HepG2 (cell line): Measurements from ENCODE around the gene PALS1. TPM values are rescaled to one million over a fixed set of nuclear protein-coding genes. Genes with fewer than 3 reads are reported as not detected.

Experiments used
- ATAC-seq: fragments of 200-7000 bp; cut with Tn5 transposase; 3 replicates; pipeline ENCODE4 v1.9.1; 2020; ENCODE audit warnings: mild to moderate bottlenecking, moderate library complexity
- BruUV-seq: library from RNA; stranded (reverse); fragments of 400-500 nt; replicated peaks from 2 replicates; lab custom pipeline; 2021; lab: Mats Ljungman, UMichigan
- CTCF ChIA-PET: fragments of 300-600 bp; formaldehyde crosslinking; extraction: SDS; loops from one replicate; lab custom pipeline; 2021; ENCODE audit warnings: low total read pairs, inconsistent platforms, low intra/inter-chr PET ratio; lab: Yijun Ruan, JAX
- POLR2A ChIA-PET: fragments of 350-600 bp; sonication (Branson Sonifier 250); formaldehyde crosslinking; loops from one replicate; lab custom pipeline; 2020; ENCODE audit warnings: antibody characterized with exemption, inconsistent platforms; lab: Yijun Ruan, JAX
- DNase-seq: peaks from one replicate; pipeline ENCODE4 v3.0.0-alpha.2; 2015; ENCODE audit warnings: low spot score
- FAIRE-seq: peaks from 3 replicates; lab custom pipeline; 2011; peaks lifted over from hg19 to GRCh38; lab: Jason Lieb, UNC
- H2AFZ ChIP-seq: one replicate; pipeline ENCODE4 v1.6.1; 2011; ENCODE audit warnings: low read length, inconsistent platforms
- H3K27ac ChIP-seq: fragments of 300-600 bp; 3 replicates; pipeline ENCODE4 v1.8.0; 2011; ENCODE audit warnings: mixed run types, mild to moderate bottlenecking, mixed read lengths, low read length, inconsistent platforms; ENCODE audit not compliant: insufficient read depth; ENCODE audit errors: extremely low read length
- H3K27me3 ChIP-seq, 2 experiments: fragments of 200-600 bp in 1 of 2; 2 replicates in 1 of 2; 3 replicates in 1 of 2; pipeline versions ENCODE4 v1.6.0 to v1.8.0; 2011; ENCODE audit warnings: low read length in 2 of 2, mild to moderate bottlenecking in 2 of 2, moderate library complexity in 2 of 2, inconsistent platforms in 1 of 2; ENCODE audit not compliant: insufficient read depth in 2 of 2, control insufficient read depth in 1 of 2
- H3K36me3 ChIP-seq, 2 experiments: fragments of 200-600 bp in 1 of 2; replicated peaks in 1 of 2; 2 replicates in 1 of 2; 3 replicates in 1 of 2; pipeline versions ENCODE4 v1.5.1 to v1.8.0; 2011; ENCODE audit warnings: low read length in 2 of 2, inconsistent platforms in 1 of 2; ENCODE audit not compliant: insufficient read depth in 2 of 2, control insufficient read depth in 1 of 2
- H3K4me1 ChIP-seq: 2 replicates; pipeline ENCODE4 v1.5.1; 2012; ENCODE audit warnings: low read length, inconsistent platforms; ENCODE audit not compliant: insufficient read depth
- H3K4me2 ChIP-seq: 2 replicates; pipeline ENCODE4 v1.6.0; 2011; ENCODE audit warnings: low read depth, low read length, inconsistent platforms
- H3K4me3 ChIP-seq, 3 experiments: fragments of 200-600 bp in 1 of 3; sonication (generic), shearing (Covaris generic) in 1 of 3; replicated peaks in 1 of 3; 2 replicates each; pipeline ENCODE4 v1.5.1; 2011 to 2016; ENCODE audit warnings: low read length in 3 of 3, inconsistent platforms in 2 of 3, low read depth in 2 of 3, mild to moderate bottlenecking in 2 of 3, control low read depth in 1 of 3, mixed read lengths in 1 of 3; ENCODE audit not compliant: insufficient read depth in 1 of 3
- H3K79me2 ChIP-seq: one replicate; pipeline ENCODE4 v1.6.1; 2011; ENCODE audit warnings: low read length, inconsistent platforms; ENCODE audit not compliant: insufficient read depth
- H3K9ac ChIP-seq: 2 replicates; pipeline ENCODE4 v1.6.0; 2011; ENCODE audit warnings: mild to moderate bottlenecking, low read depth, low read length, inconsistent platforms; ENCODE audit not compliant: insufficient read depth
- H3K9me3 ChIP-seq: 2 replicates; pipeline ENCODE4 v1.5.1; 2012; ENCODE audit warnings: mild to moderate bottlenecking, low read length
- H4K20me1 ChIP-seq: 2 replicates; pipeline ENCODE4 v1.6.0; 2011; ENCODE audit warnings: inconsistent platforms, mild to moderate bottlenecking, low read length, moderate library complexity; ENCODE audit not compliant: insufficient read depth
- ARNTL ChIP-seq: sonication (generic); formaldehyde crosslinking; IDR thresholded peaks from 2 replicates; pipeline ENCODE4 v1.4.0; 2020; ENCODE audit warnings: mild to moderate bottlenecking, missing genetic modification reagents
- CCDC6 ChIP-seq: sonication (generic); formaldehyde crosslinking; IDR thresholded peaks from 2 replicates; pipeline ENCODE4 v1.8.1; 2022; ENCODE audit warnings: mild to moderate bottlenecking, missing genetic modification reagents, moderate library complexity
- EED ChIP-seq: sonication (generic); formaldehyde crosslinking; IDR thresholded peaks from 2 replicates; pipeline ENCODE4 v1.5.0; 2020; ENCODE audit warnings: mild to moderate bottlenecking, missing genetic modification reagents
- MXD4 ChIP-seq: IDR thresholded peaks from 2 replicates; pipeline ENCODE4 v1.6.1; 2016; ENCODE audit warnings: mild to moderate bottlenecking, missing biosample characterization, missing genetic modification reagents
- NR2F1 ChIP-seq, 2 experiments: fragments of 450-650 bp in 1 of 2; formaldehyde crosslinking in 1 of 2; IDR thresholded peaks; 2 replicates each; pipeline versions ENCODE4 v1.5.0 to v1.6.1; 2016 to 2020; ENCODE audit warnings: mild to moderate bottlenecking in 1 of 2, missing compliant biosample characterization in 1 of 2, missing genetic modification reagents in 1 of 2, moderate library complexity in 1 of 2
- SMAD1 ChIP-seq: sonication (generic); formaldehyde crosslinking; IDR thresholded peaks from 2 replicates; pipeline ENCODE4 v1.4.0; 2020; ENCODE audit warnings: missing genetic modification reagents, low read depth, mild to moderate bottlenecking, borderline replicate concordance
- SRY ChIP-seq: sonication (generic); formaldehyde crosslinking; IDR thresholded peaks from 2 replicates; pipeline ENCODE4 v1.8.0; 2022; ENCODE audit warnings: mild to moderate bottlenecking, missing genetic modification reagents
- STAT5B ChIP-seq: sonication (generic); formaldehyde crosslinking; IDR thresholded peaks from 2 replicates; pipeline ENCODE4 v1.4.0; 2020; ENCODE audit warnings: missing genetic modification reagents
- THAP11 ChIP-seq: IDR thresholded peaks from 2 replicates; pipeline ENCODE4 v1.6.1; 2016; ENCODE audit warnings: missing biosample characterization, missing genetic modification reagents
- ZNF143 ChIP-seq: sonication (generic); formaldehyde crosslinking; IDR thresholded peaks from 2 replicates; pipeline ENCODE4 v1.4.0; 2020; ENCODE audit warnings: missing genetic modification reagents
- ZNF235 ChIP-seq: sonication (generic); formaldehyde crosslinking; IDR thresholded peaks from 2 replicates; pipeline ENCODE4 v1.8.1; 2023; ENCODE audit warnings: mild to moderate bottlenecking, missing genetic modification reagents, borderline replicate concordance
- ZNF329 ChIP-seq: sonication (generic); formaldehyde crosslinking; IDR thresholded peaks from 2 replicates; pipeline ENCODE4 v1.9.0; 2021; ENCODE audit warnings: low read depth, mild to moderate bottlenecking, missing genetic modification reagents
- ZNF382 ChIP-seq: sonication (generic); formaldehyde crosslinking; IDR thresholded peaks from 2 replicates; pipeline ENCODE4 v1.5.0; 2020; ENCODE audit warnings: missing genetic modification reagents, mild to moderate bottlenecking, borderline replicate concordance
- ZNF644 ChIP-seq: IDR thresholded peaks from 2 replicates; pipeline ENCODE4 v1.6.1; 2016; ENCODE audit warnings: low read depth
- WGBS: methylation state at CpG from one replicate; pipeline ENCODE4 v1.1.6; 2017; ENCODE audit warnings: low lambda C conversion rate; 5-methylcytosine and 5-hydroxymethylcytosine counted together
- in situ Hi-C: cut with HindIII; loops from 2 replicates; pipeline ENCODE4 v1.10.0; 2017; ENCODE audit warnings: low pct_unique_long_range_greater_than_20kb; ENCODE audit not compliant: extremely low pct_ligation_motif_present
- intact Hi-C: fragments of 100-400 bp; cut with micrococcal nuclease; formaldehyde crosslinking; loops from one replicate; pipeline ENCODE4 v1.10.0; 2022; ENCODE audit not compliant: unreplicated experiment
- polyA plus RNA-seq, 8 experiments: library from polyadenylated mRNA; depleted of rRNA in 3 of 8; stranded (reverse) in 7 of 8; unstranded in 1 of 8; fragments of >200 nt; fragmentation: Illumina TruSeq in 4 of 8; extraction: Trizol in 4 of 8; gene quantifications; 2 replicates each; pipeline versions ENCODE4 v1.2.1 to v1.2.3, GENCODE V29; 2011 to 2016; ENCODE audit warnings: low read depth in 4 of 8, missing spikeins in 1 of 8, mixed read lengths in 1 of 8; ENCODE audit not compliant: insufficient read depth in 1 of 8
- total RNA-seq, 5 experiments: library from RNA; depleted of rRNA; stranded (reverse); fragments of >200 nt; fragmentation: Illumina TruSeq; extraction: Trizol; gene quantifications; 2 replicates each; pipeline ENCODE4 v1.2.3, GENCODE V29; 2016; ENCODE audit warnings: low read depth in 1 of 5
- TF ChIP-seq, protein P1 (sequence below): sonication (generic); formaldehyde crosslinking; IDR thresholded peaks from 2 replicates; pipeline ENCODE4 v1.8.1; 2023; ENCODE audit warnings: mild to moderate bottlenecking, inconsistent platforms, moderate library complexity, missing genetic modification reagents, borderline replicate concordance
- TF ChIP-seq, protein P2 (sequence below): IDR thresholded peaks from 2 replicates; pipeline ENCODE4 v1.6.1; 2016; ENCODE audit warnings: missing genetic modification reagents, missing compliant biosample characterization
- TF ChIP-seq, protein P3 (sequence below): sonication (generic); formaldehyde crosslinking; IDR thresholded peaks from 2 replicates; pipeline ENCODE4 v1.5.0; 2020; ENCODE audit warnings: missing genetic modification reagents, mild to moderate bottlenecking, borderline replicate concordance

The PALS1 gene
- total and polyA plus RNA-seq, 2 of the 13 experiments (the other 11 are each of a cell fraction or from before 2014, with no cell fraction given) = 8.8 to 20.0 TPM

DNA sequence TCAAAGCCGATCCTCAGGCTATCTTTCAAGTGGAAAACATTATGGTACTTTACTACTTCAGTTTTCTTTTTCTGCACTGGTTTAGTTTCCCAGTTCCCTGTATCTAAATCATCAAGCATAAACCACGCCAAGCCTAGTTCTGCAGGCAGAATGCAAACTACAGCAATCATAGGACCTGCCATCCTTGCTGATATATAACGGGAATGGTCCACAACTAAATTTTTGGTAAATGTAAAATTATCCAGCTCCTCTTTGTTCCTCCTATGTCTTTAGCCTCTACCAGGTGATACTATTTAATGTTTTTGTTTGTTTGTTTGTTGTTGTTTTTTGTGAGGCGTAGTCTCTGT is 19.3 kb upstream of the PALS1 start:
- ATAC-seq (no peak), FAIRE-seq (no peak), DNase-seq (no peak)
- Histone ChIP-seq H3K4me1 (no peaks in the 10 kb centered on the region), H3K9me3 (no peaks in the 10 kb centered on the region), H4K20me1 (no peaks in the 10 kb centered on the region), H3K79me2 (no peaks in the 10 kb centered on the region), H3K27ac (no peak overlapping the region), H3K4me3 (no peak overlapping the region), H3K9ac (no peak overlapping the region), H2AFZ (no peak overlapping the region), H3K27me3 (0 out of 5 replicates have a peak, but pooled peaks cover 0 to 4% of the 10 kb centered on the region in 2 experiments), H3K36me3 (no peaks in the 10 kb centered on the region), H3K4me2 (no peak overlapping the region)
- no TSS peak for BruUV-seq
- no peak for TF ChIP-seq NR2F1 (CRISPR knock-in tag; IDR thresholded peaks at IDR 0.05)
- no peak for TF ChIP-seq SMAD1 (CRISPR knock-in tag)
- no peak for TF ChIP-seq ZNF382 (CRISPR knock-in tag)
- no peak for TF ChIP-seq ZNF644 (CRISPR knock-in tag)
- TF ChIP-seq SRY (CRISPR knock-in tag) = no peak
- TF ChIP-seq CCDC6 = no peak
- TF ChIP-seq, protein P1, sequence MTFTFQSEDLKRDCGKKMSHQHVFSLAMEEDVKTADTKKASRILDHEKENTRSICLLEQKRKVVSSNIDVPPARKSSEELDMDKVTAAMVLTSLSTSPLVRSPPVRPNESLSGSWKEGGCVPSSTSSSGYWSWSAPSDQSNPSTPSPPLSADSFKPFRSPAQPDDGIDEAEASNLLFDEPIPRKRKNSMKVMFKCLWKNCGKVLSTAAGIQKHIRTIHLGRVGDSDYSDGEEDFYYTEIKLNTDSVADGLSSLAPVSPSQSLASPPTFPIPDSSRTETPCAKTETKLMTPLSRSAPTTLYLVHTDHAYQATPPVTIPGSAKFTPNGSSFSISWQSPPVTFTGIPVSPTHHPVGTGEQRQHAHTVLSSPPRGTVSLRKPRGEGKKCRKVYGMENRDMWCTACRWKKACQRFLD (CRISPR knock-in tag) = no peak
- no peak for TF ChIP-seq MXD4 (CRISPR knock-in tag)
- no peak for TF ChIP-seq STAT5B (CRISPR knock-in tag)
- TF ChIP-seq, protein P2, sequence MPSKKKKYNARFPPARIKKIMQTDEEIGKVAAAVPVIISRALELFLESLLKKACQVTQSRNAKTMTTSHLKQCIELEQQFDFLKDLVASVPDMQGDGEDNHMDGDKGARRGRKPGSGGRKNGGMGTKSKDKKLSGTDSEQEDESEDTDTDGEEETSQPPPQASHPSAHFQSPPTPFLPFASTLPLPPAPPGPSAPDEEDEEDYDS = no peak
- TF ChIP-seq ARNTL (CRISPR knock-in tag) = no peak
- TF ChIP-seq ZNF143 (CRISPR knock-in tag) = no peak
- no peak for TF ChIP-seq THAP11
- TF ChIP-seq ZNF329 = no peak
- TF ChIP-seq EED = no peak
- TF ChIP-seq ZNF235 (CRISPR knock-in tag) = no peak
- TF ChIP-seq, protein P3, sequence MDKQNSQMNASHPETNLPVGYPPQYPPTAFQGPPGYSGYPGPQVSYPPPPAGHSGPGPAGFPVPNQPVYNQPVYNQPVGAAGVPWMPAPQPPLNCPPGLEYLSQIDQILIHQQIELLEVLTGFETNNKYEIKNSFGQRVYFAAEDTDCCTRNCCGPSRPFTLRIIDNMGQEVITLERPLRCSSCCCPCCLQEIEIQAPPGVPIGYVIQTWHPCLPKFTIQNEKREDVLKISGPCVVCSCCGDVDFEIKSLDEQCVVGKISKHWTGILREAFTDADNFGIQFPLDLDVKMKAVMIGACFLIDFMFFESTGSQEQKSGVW (CRISPR knock-in tag) = no peak
- ChIA-PET POLR2A (no interaction called here), CTCF (no interaction called here)
- 27% methylated on average over 4 of the region's 4 CpGs for WGBS
- in situ Hi-C loops = no loop called here
- intact Hi-C loops = no loop called here
